Transverse colon (tissue), 4 donors: ENCODE data around the gene HOXA4. TPM values are rescaled to one million over a fixed set of nuclear protein-coding genes. Genes with fewer than 3 reads are reported as not detected.

ENCODE experiments used
- DNase-seq: peaks from one replicate; pipeline ENCODE4 v3.0.0-alpha.2; 2019
- H3K27ac ChIP-seq, 4 donors: fragments of 200-600 bp; sonication (generic); 2 replicates each; pipeline ENCODE4 v1.5.1; 2016 to 2018; ENCODE audit warnings: inconsistent platforms in 4 of 4
- H3K27me3 ChIP-seq: fragments of 200-600 bp; sonication (generic); 2 replicates; pipeline ENCODE4 v1.5.1; 2017; ENCODE audit warnings: inconsistent platforms
- H3K36me3 ChIP-seq, 4 donors: fragments of 200-600 bp; sonication (generic); 2 replicates each; pipeline ENCODE4 v1.5.1; 2017 to 2019; ENCODE audit warnings: inconsistent platforms in 4 of 4
- H3K4me1 ChIP-seq, 4 donors: fragments of 200-600 bp; sonication (generic); 2 replicates each; pipeline ENCODE4 v1.5.1; 2017 to 2020; ENCODE audit warnings: inconsistent platforms in 4 of 4
- H3K4me3 ChIP-seq, 4 donors: fragments of 200-600 bp; sonication (generic); 1 replicate in 1 of 4; 2 replicates in 3 of 4; pipeline versions ENCODE4 v1.5.1 to v1.6.1; 2017 to 2019; ENCODE audit warnings: inconsistent platforms in 4 of 4
- H3K9me3 ChIP-seq, 2 donors: fragments of 200-600 bp; sonication (generic); 2 replicates each; pipeline ENCODE4 v1.5.1; 2017 to 2019; ENCODE audit warnings: inconsistent platforms in 2 of 2
- CTCF ChIP-seq, 5 experiments: fragments of 200-600 bp in 3 of 5; fragments of 450-650 bp in 2 of 5; sonication (generic) in 3 of 5; IDR thresholded peaks; 1 replicate in 2 of 5; 2 replicates in 3 of 5; pipeline ENCODE4 v1.5.1; 2016 to 2017; ENCODE audit warnings: antibody characterized with exemption in 5 of 5, inconsistent platforms in 3 of 5, mild to moderate bottlenecking in 2 of 5, moderate library complexity in 1 of 5
- EP300 ChIP-seq: sonication (generic); formaldehyde crosslinking; IDR thresholded peaks from one replicate; pipeline ENCODE4 v1.6.1; 2017; ENCODE audit warnings: antibody characterized with exemption, low read depth
- POLR2A ChIP-seq: fragments of 450-650 bp; IDR thresholded peaks from one replicate; pipeline ENCODE4 v1.6.1; 2016; ENCODE audit warnings: antibody characterized with exemption, mild to moderate bottlenecking, moderate library complexity
- POLR2AphosphoS5 ChIP-seq, 3 donors: sonication (generic); formaldehyde crosslinking; IDR thresholded peaks; one replicate each; pipeline ENCODE4 v1.6.1; 2016; ENCODE audit warnings: antibody characterized with exemption in 3 of 3
- WGBS, 2 donors: methylation state at CpG; one replicate each; pipeline ENCODE4 v1.1.5; 2018; ENCODE audit warnings: low coverage in 1 of 2; 5-methylcytosine and 5-hydroxymethylcytosine counted together
- in situ Hi-C, 4 donors: fragments of 200-750 bp; cut with MboI; loops; one replicate each; pipeline versions ENCODE4 v1.15.0 to v1.15.1; 2017; ENCODE audit warnings: low sequenced_read_pairs in 3 of 4, low pct_ligation_motif_present in 1 of 4, low pct_unique_long_range_greater_than_20kb in 1 of 4
- intact Hi-C: fragments of 100-400 bp; cut with DNase I; formaldehyde crosslinking; loops from one replicate; pipeline ENCODE4 v1.15.1; 2023; ENCODE audit warnings: low total_unique reads
- total RNA-seq, 4 donors: library from RNA; depleted of rRNA; stranded (reverse); fragments of >200 nt; gene quantifications; one replicate each; pipeline ENCODE4 v1.1.0, GENCODE V29; 2016

Gene HOXA4
- total RNA-seq, 4 donors from 2014 or later, result 3.5 to 42.4 (median 10.6) TPM

GRCh38 chr7:27154901-27155815 lies 24.6 kb upstream of the HOXA4 start:
- Histone ChIP-seq H3K27ac (peak overlapping the region; percentile 95 to 99 (median 98)), H3K4me3 (peak overlapping the region; percentile 52 to 64 (median 59)), H3K4me1 (peaks cover 21 to 52% (median 39%) of the 10 kb centered on the region in 4 donors), H3K36me3 (no peaks in the 10 kb centered on the region), H3K27me3 (peaks cover 57% of the 10 kb centered on the region), H3K9me3 (no peaks in the 10 kb centered on the region)
- in situ Hi-C loops, result loop anchor here in 3 of 4 donors (5.0 to 25.0 kb wide), 5 partner anchors 783 to 1293 kb away; no protein-coding TSS in a partner anchor
- TF ChIP-seq EP300 (no peak), POLR2AphosphoS5 (IDR thresholded peaks at IDR 0.05) (peak in 2 of 3 donors; percentile 5 to 12), POLR2A (peak; percentile 30), CTCF (IDR thresholded peaks at IDR 0.05) (peak in 1 of 5 experiments; percentile 7)
- intact Hi-C loops, result no loop called here
- WGBS, 2 donors, result 20 to 21% methylated on average over 1 to 44 of the region's 48 CpGs
- DNase-seq, result peak; percentile 53

GRCh38 chr7:27154369-27154768 lies 23.8 kb upstream of the HOXA4 start:
- WGBS, 2 donors, result 41 to 68% methylated on average over 8 to 10 of the region's 10 CpGs
- intact Hi-C loops (no loop called here), in situ Hi-C loops (loop anchor here in 3 of 4 donors (10.0 to 25.0 kb wide), 4 partner anchors 790 to 1292 kb away; no protein-coding TSS in a partner anchor)
- H3K27me3 ChIP-seq, result peaks cover 55% of the 10 kb centered on the region
- peak overlapping the region; percentile 95 to 99 (median 98) for H3K27ac ChIP-seq
- TF ChIP-seq POLR2A (no peak), CTCF (IDR thresholded peaks at IDR 0.05) (no peak), EP300 (no peak)
- H3K9me3 ChIP-seq, result no peaks in the 10 kb centered on the region
- peak overlapping the region in 3 of 4 donors; percentile 52 to 60 (median 58) for H3K4me3 ChIP-seq
- H3K4me1 ChIP-seq, result peaks cover 21 to 57% (median 40%) of the 10 kb centered on the region in 4 donors
- DNase-seq, result peak; percentile 21
- H3K36me3 ChIP-seq, result no peaks in the 10 kb centered on the region

GRCh38 chr7:27153526-27153925 lies 23.0 kb upstream of the HOXA4 start:
- Histone ChIP-seq H3K36me3 (no peaks in the 10 kb centered on the region), H3K27ac (peak overlapping the region; percentile 95 to 99 (median 98)), H3K4me1 (peaks cover 21 to 65% (median 47%) of the 10 kb centered on the region in 4 donors), H3K9me3 (no peaks in the 10 kb centered on the region), H3K4me3 (no peak overlapping the region), H3K27me3 (peaks cover 54% of the 10 kb centered on the region)
- TF ChIP-seq CTCF (IDR thresholded peaks at IDR 0.05) (no peak), EP300 (no peak), POLR2AphosphoS5 (IDR thresholded peaks at IDR 0.05) (no peak), POLR2A (no peak)
- 64% methylated on average over 3 of the region's 3 CpGs for WGBS, 2 donors
- no peak for DNase-seq
- intact Hi-C loops (no loop called here), in situ Hi-C loops (loop anchor here in 3 of 4 donors (10.0 to 25.0 kb wide), 4 partner anchors 789 to 1291 kb away; no protein-coding TSS in a partner anchor)

GRCh38 chr7:27152816-27153442 lies 22.4 kb upstream of the HOXA4 start:
- TF ChIP-seq POLR2AphosphoS5 (IDR thresholded peaks at IDR 0.05) (no peak), CTCF (IDR thresholded peaks at IDR 0.05) (no peak), EP300 (no peak), POLR2A (no peak)
- Histone ChIP-seq H3K4me1 (peaks cover 21 to 71% (median 51%) of the 10 kb centered on the region in 4 donors), H3K27ac (peak overlapping the region; percentile 95 to 99 (median 98)), H3K9me3 (no peaks in the 10 kb centered on the region), H3K27me3 (peaks cover 56% of the 10 kb centered on the region), H3K4me3 (peak overlapping the region in 3 of 4 donors; percentile 71 to 79 (median 73)), H3K36me3 (no peaks in the 10 kb centered on the region)
- intact Hi-C loops (no loop called here), in situ Hi-C loops (loop anchor here in 3 of 4 donors (10.0 to 25.0 kb wide), 4 partner anchors 788 to 1291 kb away; no protein-coding TSS in a partner anchor)
- 16 to 34% methylated on average over 3 to 21 of the region's 22 CpGs for WGBS, 2 donors
- DNase-seq, result no peak
